ENCODE data around the gene ZNF407.

Gene ZNF407

DNA sequence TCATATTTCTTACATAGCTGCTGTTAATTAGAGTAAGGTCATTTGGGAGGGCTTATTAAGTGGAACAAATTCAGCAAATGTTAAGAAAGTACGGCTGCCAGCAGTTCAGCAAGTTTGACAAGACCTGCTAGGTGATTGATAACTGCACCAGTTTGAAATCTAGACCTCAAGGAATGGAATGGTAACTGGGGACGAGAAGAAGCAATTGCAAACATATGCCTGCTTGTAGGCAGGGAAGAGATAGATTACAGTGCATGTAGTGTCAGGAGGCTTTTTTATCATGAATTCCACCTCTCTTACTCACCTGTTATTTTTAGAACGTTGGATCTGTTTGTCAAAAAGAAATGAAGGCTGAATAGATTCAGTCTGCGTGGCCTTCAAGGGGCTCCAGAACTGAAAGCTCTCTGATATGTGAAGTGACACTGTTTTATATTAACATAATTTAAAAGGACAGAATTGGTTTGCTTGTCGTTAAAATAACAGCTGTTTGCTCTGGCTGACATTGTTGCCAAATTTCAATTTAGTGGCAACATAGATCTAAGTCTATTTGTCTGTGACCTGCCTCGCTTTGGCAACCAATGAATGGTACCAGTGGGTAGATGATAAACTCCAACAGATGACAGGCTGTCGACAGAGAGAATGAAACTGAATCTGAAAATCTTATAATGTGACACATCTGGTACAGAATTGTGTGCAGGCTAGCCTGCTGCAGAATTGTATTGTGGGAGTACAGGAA, 199.3 kb downstream of the ZNF407 start:
- no peak for DNase-seq
- in situ Hi-C loops (cut with MboI; ENCODE audit: low pct_unique_long_range_greater_than_20kb, low sequenced_read_pairs): no loop called here

DNA sequence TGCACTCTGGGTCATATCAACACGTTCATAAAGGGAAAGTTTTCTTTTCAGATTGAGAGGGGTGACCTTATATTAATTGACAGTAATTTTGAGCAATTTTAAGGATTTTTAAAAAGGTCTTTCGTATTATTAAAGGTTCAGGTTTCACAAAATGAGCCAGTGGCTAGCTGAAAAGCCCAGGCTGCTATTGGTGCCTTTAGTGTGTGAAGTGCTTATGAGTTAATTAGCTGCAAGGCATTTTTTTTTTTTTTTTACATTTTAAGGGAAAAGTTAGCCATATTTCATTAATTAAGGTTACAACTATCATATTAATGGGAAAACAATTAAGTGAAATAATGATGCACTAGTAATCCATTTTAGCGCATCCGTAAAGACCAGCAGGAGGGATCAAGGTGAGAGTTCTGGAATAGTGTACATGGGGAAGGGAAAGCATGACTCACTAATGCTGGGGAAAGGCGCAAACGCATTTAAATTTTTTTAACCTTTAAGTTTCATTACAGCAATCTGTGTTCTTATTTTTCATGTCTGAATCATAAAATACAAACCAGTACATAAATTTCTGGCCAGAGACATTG, 200.0 kb downstream of the ZNF407 start:
- DNase-seq: no peak
- in situ Hi-C loops (cut with MboI; ENCODE audit: low pct_unique_long_range_greater_than_20kb, low sequenced_read_pairs): no loop called here

- DNase-seq: no peak
- in situ Hi-C loops (cut with MboI; ENCODE audit: low pct_unique_long_range_greater_than_20kb, low sequenced_read_pairs): no loop called here
Observed at GRCh38 chr18:74799542-74799941, 201.9 kb downstream of the ZNF407 start.

DNA sequence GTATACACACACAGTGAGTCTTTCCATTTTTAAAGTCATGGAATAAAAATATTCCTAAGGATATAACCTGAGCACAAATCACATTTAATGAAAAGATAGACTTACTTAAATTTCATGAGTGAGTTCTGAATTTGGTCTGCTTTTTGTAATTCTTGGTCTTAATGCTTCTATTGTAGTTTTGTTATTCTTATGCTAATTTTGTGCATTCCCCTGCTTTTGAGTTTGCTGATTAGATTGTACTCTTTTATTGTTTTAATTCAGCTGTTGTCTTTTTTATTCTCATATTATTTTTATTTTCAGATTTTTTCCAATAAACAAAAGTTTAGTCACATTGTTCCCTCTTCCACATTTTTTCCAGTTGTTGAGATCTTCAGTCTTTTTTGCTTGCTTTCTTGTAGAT, 202.4 kb downstream of the ZNF407 start:
- in situ Hi-C loops (cut with MboI; ENCODE audit: low pct_unique_long_range_greater_than_20kb, low sequenced_read_pairs): no loop called here
- DNase-seq: no peak

DNA sequence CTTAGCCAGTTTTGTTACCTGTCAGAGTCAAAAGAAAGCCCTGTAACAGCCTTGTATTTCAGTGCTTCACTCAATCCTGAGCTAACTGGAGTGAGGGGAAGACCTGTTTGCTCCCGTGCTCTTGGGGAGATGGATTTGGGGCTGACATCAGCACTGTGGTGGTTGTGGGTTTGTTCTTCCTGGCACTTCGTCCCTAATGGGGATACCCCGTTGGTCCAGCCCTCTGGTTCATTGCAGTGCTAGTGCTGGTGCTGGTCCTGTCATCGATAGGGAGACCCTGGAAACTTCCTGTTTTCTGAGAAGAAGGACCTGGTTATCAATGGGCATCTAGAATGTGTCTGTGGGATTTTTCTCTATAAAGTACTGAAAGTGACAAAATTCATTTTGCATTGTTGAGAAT, 205.4 kb downstream of the ZNF407 start:
- in situ Hi-C loops (cut with MboI; ENCODE audit: low pct_unique_long_range_greater_than_20kb, low sequenced_read_pairs): no loop called here

GRCh38 chr18:74803769-74804168, 206.1 kb downstream of the ZNF407 start:
- in situ Hi-C loops (cut with MboI; ENCODE audit: low pct_unique_long_range_greater_than_20kb, low sequenced_read_pairs): no loop called here
- DNase-seq: no peak

More for the DNA sequence above, 205.4 kb downstream of the ZNF407 start:
- DNase-seq: no peak

- no peak for DNase-seq
Observed at GRCh38 chr18:74804677-74805076, 207.0 kb downstream of the ZNF407 start.

GRCh38 chr18:74806073-74806472, 208.4 kb downstream of the ZNF407 start:
- DNase-seq: no peak
- in situ Hi-C loops (cut with MboI; ENCODE audit: low pct_unique_long_range_greater_than_20kb, low sequenced_read_pairs): no loop called here

More at GRCh38 chr18:74804677-74805076, 207.0 kb downstream of the ZNF407 start:
- in situ Hi-C loops (cut with MboI; ENCODE audit: low pct_unique_long_range_greater_than_20kb, low sequenced_read_pairs): no loop called here

DNA sequence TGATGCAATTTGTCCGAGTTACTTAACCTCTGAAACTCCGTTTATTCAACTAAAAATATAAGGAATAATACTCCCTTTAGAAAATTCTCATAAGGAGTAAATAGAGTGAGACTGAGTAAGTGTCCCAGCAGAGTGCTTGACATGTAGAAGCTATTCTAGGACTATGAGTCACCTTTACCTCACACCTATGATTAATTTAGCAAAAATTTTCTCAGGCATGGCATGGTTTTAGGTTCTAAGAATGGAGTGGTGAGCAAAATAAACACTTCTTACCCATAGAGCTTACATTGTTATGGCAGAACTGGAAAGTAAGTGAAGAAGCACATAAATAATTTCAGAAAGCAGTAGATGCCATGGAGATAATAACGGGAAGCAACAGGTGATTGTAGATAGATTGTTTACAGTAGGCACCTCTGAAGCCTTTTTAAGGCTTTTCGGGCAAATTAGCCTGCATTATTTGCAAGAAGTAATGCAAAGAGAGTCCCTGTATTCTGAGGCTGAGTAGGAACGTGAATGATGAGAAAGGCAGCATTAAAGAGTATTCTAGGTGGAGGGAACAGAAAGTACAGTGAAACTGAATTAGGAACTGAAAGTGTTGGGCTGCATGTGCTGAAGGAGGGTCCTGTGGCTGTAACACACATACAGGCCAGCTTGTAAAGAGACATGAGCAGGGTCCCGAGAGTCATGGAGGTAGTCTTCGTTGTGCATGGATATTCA, 209.2 kb downstream of the ZNF407 start:
- no peak for DNase-seq
- in situ Hi-C loops (cut with MboI; ENCODE audit: low pct_unique_long_range_greater_than_20kb, low sequenced_read_pairs): no loop called here

- DNase-seq: no peak
- in situ Hi-C loops (cut with MboI; ENCODE audit: low pct_unique_long_range_greater_than_20kb, low sequenced_read_pairs): no loop called here
Observed at GRCh38 chr18:74817576-74817975, 219.9 kb downstream of the ZNF407 start.

- in situ Hi-C loops (cut with MboI; ENCODE audit: low pct_unique_long_range_greater_than_20kb, low sequenced_read_pairs): no loop called here
- DNase-seq: no peak
Observed at GRCh38 chr18:74818516-74819175, 221.0 kb downstream of the ZNF407 start.

GRCh38 chr18:74819433-74820059, 221.9 kb downstream of the ZNF407 start:
- in situ Hi-C loops (cut with MboI; ENCODE audit: low pct_unique_long_range_greater_than_20kb, low sequenced_read_pairs): no loop called here
- peak; percentile 17 for DNase-seq

- DNase-seq: no peak
- in situ Hi-C loops (cut with MboI; ENCODE audit: low pct_unique_long_range_greater_than_20kb, low sequenced_read_pairs): no loop called here
Observed at GRCh38 chr18:74820160-74820780, 222.6 kb downstream of the ZNF407 start.

- DNase-seq: no peak
- in situ Hi-C loops (cut with MboI; ENCODE audit: low pct_unique_long_range_greater_than_20kb, low sequenced_read_pairs): no loop called here
Observed at GRCh38 chr18:74825460-74825859, 227.8 kb downstream of the ZNF407 start.

DNA sequence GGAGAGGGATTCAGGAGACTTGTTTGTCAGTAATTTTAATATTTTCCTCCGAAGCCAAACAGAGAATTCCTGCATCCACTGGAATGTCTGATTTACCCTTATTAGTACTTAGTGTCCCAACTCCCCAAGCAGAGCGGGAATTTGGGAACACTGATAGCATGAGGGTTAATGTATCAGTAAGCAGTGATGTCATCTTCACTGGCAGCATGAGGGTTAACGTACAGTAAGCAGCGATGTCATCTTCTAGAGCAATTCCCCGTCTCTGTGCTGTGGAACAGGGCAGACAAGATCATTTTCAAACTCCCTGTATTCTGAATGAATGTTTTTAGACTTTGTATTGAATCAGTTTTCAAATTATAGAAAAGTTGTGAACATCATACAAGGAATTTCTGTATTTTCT, 228.9 kb downstream of the ZNF407 start:
- in situ Hi-C loops (cut with MboI; ENCODE audit: low pct_unique_long_range_greater_than_20kb, low sequenced_read_pairs): no loop called here
- DNase-seq: no peak

GRCh38 chr18:74828200-74828599, 230.5 kb downstream of the ZNF407 start:
- DNase-seq: no peak
- in situ Hi-C loops (cut with MboI; ENCODE audit: low pct_unique_long_range_greater_than_20kb, low sequenced_read_pairs): no loop called here

- in situ Hi-C loops (cut with MboI; ENCODE audit: low pct_unique_long_range_greater_than_20kb, low sequenced_read_pairs): no loop called here
- no peak for DNase-seq
Observed at GRCh38 chr18:74831571-74832250, 234.0 kb downstream of the ZNF407 start.

GRCh38 chr18:74832381-74832780, 234.7 kb downstream of the ZNF407 start:
- in situ Hi-C loops (cut with MboI; ENCODE audit: low pct_unique_long_range_greater_than_20kb, low sequenced_read_pairs): no loop called here
- DNase-seq: no peak

- in situ Hi-C loops (cut with MboI; ENCODE audit: low pct_unique_long_range_greater_than_20kb, low sequenced_read_pairs): no loop called here
- no peak for DNase-seq
Observed at GRCh38 chr18:74832999-74833398, 235.3 kb downstream of the ZNF407 start.
